Keratinocyte (primary cell): ENCODE results near the gene WASF3.

ENCODE experiments used
- EZH2 ChIP-seq: IDR thresholded peaks from one replicate; pipeline ENCODE4 v1.6.1; 2012; ENCODE audit warnings: inconsistent platforms, mild to moderate bottlenecking, low read length, moderate library complexity
- TF ChIP-seq, protein P1 (sequence below), 3 experiments: IDR thresholded peaks in 1 of 3; conservative IDR thresholded peaks in 1 of 3; optimal IDR thresholded peaks in 1 of 3; 2 replicates in 2 of 3; 3 replicates in 1 of 3; pipeline versions ENCODE3 to v1.5.1; 2011; ENCODE audit warnings: low read length in 3 of 3, mild to moderate bottlenecking in 3 of 3, moderate library complexity in 2 of 3, control low read depth in 1 of 3, inconsistent platforms in 1 of 3; ENCODE audit not compliant: insufficient read depth in 2 of 3; ENCODE audit errors: extremely low read depth in 1 of 3

GRCh38 chr13:26575244-26575643 is 17.8 kb downstream of the WASF3 start:
- TF ChIP-seq EZH2 = no peak
- TF ChIP-seq, protein P1, sequence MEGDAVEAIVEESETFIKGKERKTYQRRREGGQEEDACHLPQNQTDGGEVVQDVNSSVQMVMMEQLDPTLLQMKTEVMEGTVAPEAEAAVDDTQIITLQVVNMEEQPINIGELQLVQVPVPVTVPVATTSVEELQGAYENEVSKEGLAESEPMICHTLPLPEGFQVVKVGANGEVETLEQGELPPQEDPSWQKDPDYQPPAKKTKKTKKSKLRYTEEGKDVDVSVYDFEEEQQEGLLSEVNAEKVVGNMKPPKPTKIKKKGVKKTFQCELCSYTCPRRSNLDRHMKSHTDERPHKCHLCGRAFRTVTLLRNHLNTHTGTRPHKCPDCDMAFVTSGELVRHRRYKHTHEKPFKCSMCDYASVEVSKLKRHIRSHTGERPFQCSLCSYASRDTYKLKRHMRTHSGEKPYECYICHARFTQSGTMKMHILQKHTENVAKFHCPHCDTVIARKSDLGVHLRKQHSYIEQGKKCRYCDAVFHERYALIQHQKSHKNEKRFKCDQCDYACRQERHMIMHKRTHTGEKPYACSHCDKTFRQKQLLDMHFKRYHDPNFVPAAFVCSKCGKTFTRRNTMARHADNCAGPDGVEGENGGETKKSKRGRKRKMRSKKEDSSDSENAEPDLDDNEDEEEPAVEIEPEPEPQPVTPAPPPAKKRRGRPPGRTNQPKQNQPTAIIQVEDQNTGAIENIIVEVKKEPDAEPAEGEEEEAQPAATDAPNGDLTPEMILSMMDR (optimal IDR thresholded peaks at IDR 0.05 in 1 of 3, IDR thresholded peaks at IDR 0.05 in 1 of 3, conservative IDR thresholded peaks at IDR 0.05 in 1 of 3; ENCODE audit: extremely low read depth in 1 of 3, insufficient read depth in 2 of 3, low read length in 3 of 3) = no peak
